ENCODE measurements around the gene NCAM2. TPM values are rescaled to one million over a fixed set of nuclear protein-coding genes. Genes with fewer than 3 reads are reported as not detected.

The NCAM2 gene
- total and polyA plus RNA-seq, 4 donors: 0.45 to 11.7 (median 5.8) TPM

GRCh38 chr21:21196848-21197247, 198.6 kb downstream of the NCAM2 start:
- no peak overlapping the region for H3K27ac ChIP-seq (ENCODE audit: low read depth in 1 of 2, low read length in 1 of 2)
- ATAC-seq (ENCODE audit: insufficient read depth, low FRiP score) (no peak), DNase-seq (no peak)
- WGBS, 2 donors: 89% methylated on average over 11 of the region's 11 CpGs
- H3K4me3 ChIP-seq: no peak overlapping the region
- no peaks in the 10 kb centered on the region for H3K36me3 ChIP-seq (ENCODE audit: control insufficient read depth in 4 of 4, insufficient read depth in 4 of 4, low read length in 4 of 4)
- no peak overlapping the region for H3K9ac ChIP-seq (ENCODE audit: insufficient read depth in 1 of 2, low read length in 2 of 2)
- no peak for TF ChIP-seq CTCF (IDR thresholded peaks at IDR 0.05; ENCODE audit: control extremely low read depth, extremely low read depth)
- no peaks in the 10 kb centered on the region for H3K9me3 ChIP-seq (ENCODE audit: control insufficient read depth in 4 of 4, insufficient read depth in 3 of 4, low read length in 3 of 4)
- no peaks in the 10 kb centered on the region for H3K4me1 ChIP-seq (ENCODE audit: control insufficient read depth in 5 of 5, insufficient read depth in 5 of 5, low read length in 5 of 5)
- no peaks in the 10 kb centered on the region for H3K27me3 ChIP-seq (ENCODE audit: control insufficient read depth in 3 of 3, insufficient read depth in 3 of 3, low read length in 2 of 3)

GRCh38 chr21:21199342-21200102, 201.3 kb downstream of the NCAM2 start:
- ATAC-seq (ENCODE audit: insufficient read depth, low FRiP score) (no peak), DNase-seq (no peak)
- TF ChIP-seq CTCF (IDR thresholded peaks at IDR 0.05; ENCODE audit: control extremely low read depth, extremely low read depth): no peak
- H3K4me1 ChIP-seq (ENCODE audit: control insufficient read depth in 5 of 5, insufficient read depth in 5 of 5, low read length in 5 of 5): peaks cover 0 to under 1% (median 0%) of the 10 kb centered on the region in 5 donors
- WGBS, 2 donors: 83 to 89% methylated on average over 7 of the region's 7 CpGs
- H3K9me3 ChIP-seq (ENCODE audit: control insufficient read depth in 4 of 4, insufficient read depth in 3 of 4, low read length in 3 of 4): no peaks in the 10 kb centered on the region
- no peak overlapping the region for H3K4me3 ChIP-seq
- H3K36me3 ChIP-seq (ENCODE audit: control insufficient read depth in 4 of 4, insufficient read depth in 4 of 4, low read length in 4 of 4): no peaks in the 10 kb centered on the region
- peak overlapping the region in 1 of 2 donors; percentile 77 for H3K27ac ChIP-seq (ENCODE audit: low read depth in 1 of 2, low read length in 1 of 2)
- no peak overlapping the region for H3K9ac ChIP-seq (ENCODE audit: insufficient read depth in 1 of 2, low read length in 2 of 2)
- no peaks in the 10 kb centered on the region for H3K27me3 ChIP-seq (ENCODE audit: control insufficient read depth in 3 of 3, insufficient read depth in 3 of 3, low read length in 2 of 3)

GRCh38 chr21:21200103-21200938, 202.1 kb downstream of the NCAM2 start:
- Histone ChIP-seq H3K9me3 (ENCODE audit: control insufficient read depth in 4 of 4, insufficient read depth in 3 of 4, low read length in 3 of 4) (no peaks in the 10 kb centered on the region), H3K4me1 (ENCODE audit: control insufficient read depth in 5 of 5, insufficient read depth in 5 of 5, low read length in 5 of 5) (peaks cover 0 to 5% (median 0%) of the 10 kb centered on the region in 5 donors), H3K27ac (ENCODE audit: low read depth in 1 of 2, low read length in 1 of 2) (peak overlapping the region in 1 of 2 donors; percentile 77), H3K4me3 (no peak overlapping the region), H3K9ac (ENCODE audit: insufficient read depth in 1 of 2, low read length in 2 of 2) (no peak overlapping the region), H3K36me3 (ENCODE audit: control insufficient read depth in 4 of 4, insufficient read depth in 4 of 4, low read length in 4 of 4) (no peaks in the 10 kb centered on the region), H3K27me3 (ENCODE audit: control insufficient read depth in 3 of 3, insufficient read depth in 3 of 3, low read length in 2 of 3) (no peaks in the 10 kb centered on the region)
- WGBS, 2 donors: 52 to 61% methylated on average over 6 of the region's 6 CpGs
- DNase-seq (no peak), ATAC-seq (ENCODE audit: insufficient read depth, low FRiP score) (peak; percentile 85)
- no peak for TF ChIP-seq CTCF (IDR thresholded peaks at IDR 0.05; ENCODE audit: control extremely low read depth, extremely low read depth)
